DLD1 (cell line): Measurements from ENCODE around the gene XXYLT1.
"Not testable (repeated sequence)": the region's sequence is repeated elsewhere in the genome, so short reads cannot be mapped to it uniquely, and the experiment has no call there.

Source experiments
- in situ Hi-C: cut with HindIII; loops from 2 replicates; pipeline ENCODE4 v1.10.0; 2017; ENCODE audit warnings: low sequenced_read_pairs

Gene XXYLT1

DNA sequence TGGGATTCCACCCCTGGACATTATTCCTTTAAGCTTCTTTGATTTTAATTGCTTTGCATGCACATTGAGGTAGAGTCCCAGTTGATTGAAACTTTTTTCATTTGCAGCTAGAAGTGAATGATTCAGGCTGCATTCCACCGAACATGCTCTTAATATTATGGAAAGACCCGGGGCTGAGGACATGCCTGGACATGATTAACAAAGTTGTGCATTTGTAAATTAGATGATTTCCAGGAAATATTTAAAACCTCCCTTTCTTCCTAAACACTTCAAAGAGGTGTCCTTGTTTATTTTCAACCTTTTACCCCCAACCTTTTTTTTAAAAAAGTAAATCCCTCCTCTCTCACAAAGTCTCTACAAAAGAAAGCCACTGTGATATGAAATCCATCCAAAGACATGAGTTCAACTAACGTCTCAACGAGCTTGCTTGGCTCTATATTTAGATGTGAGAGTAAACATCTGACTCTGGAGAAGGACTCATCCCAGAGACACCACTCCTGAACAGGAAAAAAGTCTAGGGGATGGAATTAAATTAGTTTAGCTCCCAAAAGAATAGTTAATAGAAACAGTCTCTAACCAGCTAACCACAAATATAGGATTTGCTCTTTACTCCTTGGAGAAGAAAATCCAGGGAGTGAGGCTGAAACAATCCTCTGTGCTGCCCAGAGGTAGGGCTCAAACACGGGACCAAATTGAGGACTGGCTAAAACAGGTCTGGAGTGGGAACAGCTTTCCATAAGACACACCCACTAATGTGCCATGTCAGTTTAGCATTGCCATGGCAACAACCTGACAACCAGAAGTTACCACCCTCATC is 83.1 kb downstream of the XXYLT1 start:
- in situ Hi-C loops: no loop called here

DNA sequence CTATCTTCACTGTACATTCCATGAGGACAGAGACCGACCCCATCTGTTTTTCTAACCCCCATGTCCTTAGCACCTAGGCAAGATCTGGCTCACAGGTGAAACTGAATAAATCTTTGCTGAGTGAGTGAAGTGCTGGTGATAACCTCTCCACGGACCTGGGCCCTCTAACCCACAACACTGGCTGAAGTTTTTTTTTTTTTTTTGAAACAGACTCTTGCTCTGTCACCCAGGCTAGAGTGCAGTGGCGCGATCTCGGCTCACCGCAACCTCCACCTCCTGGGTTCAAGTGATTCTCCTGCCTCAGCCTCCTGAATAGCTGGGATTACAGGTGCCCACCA is 84.3 kb downstream of the XXYLT1 start:
- in situ Hi-C loops: not testable (repeated sequence)

DNA sequence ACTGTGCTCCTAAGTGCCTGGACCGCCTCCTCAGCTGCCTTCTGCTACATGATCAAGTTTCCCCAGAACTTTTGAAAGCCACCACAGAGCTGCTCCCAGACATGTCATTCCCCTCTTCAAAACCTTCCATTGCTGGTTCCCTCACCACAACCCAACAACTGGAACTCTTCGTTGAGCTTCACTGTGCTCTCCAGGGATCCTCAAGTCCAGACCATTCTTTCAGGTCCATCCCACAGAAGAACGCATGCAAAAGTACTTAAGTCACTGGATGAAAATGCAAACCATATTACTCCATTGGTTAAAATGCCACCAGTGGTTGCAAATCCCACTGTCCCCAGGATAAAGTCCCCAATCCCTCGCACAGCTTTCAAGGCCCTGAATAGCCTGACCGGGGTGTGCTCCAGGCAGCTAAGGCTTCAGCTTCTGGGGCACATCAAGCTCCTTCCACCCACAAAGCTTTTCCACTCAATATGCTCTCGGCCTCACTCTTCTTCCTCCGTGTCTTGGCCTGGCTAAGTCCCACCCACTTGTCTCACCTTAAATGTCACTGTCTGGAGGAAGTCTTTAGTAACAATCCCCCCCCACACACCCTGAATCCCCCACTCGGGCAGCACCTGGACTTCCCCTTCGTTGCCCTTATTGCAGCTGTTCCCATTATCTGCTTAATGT is 84.8 kb downstream of the XXYLT1 start:
- in situ Hi-C loops: no loop called here

DNA sequence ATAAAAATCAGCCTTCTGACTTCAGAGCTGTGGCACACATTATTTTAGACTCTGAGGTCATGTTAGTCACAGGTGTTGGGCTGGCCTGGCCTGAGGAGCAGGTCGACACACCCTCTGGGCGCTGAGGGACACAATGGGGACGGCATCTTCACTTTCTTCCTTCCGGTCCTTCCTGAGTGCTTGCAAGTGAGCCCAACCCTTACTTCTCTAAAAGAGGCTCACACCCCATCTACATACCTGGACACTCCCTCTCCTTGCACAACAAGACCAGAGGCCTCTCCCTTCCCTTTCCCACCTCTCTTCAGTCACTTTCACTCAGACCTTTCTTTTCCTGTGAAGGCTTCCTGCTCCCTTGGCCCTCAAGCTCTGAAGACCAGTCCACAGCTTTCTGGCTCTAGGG is 85.4 kb downstream of the XXYLT1 start:
- in situ Hi-C loops: no loop called here

DNA sequence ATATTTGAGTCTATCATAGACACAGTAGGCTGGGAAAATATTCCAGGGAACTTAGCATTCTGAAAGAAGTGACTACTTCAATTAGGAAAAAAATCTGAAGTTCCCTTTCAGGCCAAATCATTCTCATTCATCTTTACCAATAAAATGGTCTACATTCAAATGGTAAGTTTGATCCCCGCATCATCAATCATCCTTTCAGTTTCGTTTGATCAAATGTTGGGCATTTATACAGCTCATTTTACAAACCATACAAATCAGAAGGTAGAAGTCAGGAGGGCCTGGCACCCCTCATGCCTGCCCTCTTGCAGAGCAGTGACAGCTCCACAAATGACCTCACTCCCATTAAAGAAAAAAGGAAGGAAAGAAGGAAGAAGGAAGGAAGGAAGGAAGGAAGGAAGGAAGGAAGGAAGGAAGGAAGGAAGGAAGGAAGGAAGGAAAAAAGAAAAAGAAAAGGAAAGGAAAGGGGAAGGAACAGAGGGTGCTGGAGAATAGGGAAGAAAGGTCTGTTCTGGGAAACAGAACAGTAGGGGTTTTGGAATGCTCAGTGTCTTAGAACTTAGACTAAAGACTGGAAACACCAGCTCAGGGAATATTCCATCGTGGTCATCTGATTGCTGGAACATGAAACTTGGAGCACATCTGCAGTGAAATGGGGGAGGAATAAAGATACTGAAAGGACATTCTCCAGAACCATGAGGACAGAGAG is 86.1 kb downstream of the XXYLT1 start:
- in situ Hi-C loops: no loop called here

DNA sequence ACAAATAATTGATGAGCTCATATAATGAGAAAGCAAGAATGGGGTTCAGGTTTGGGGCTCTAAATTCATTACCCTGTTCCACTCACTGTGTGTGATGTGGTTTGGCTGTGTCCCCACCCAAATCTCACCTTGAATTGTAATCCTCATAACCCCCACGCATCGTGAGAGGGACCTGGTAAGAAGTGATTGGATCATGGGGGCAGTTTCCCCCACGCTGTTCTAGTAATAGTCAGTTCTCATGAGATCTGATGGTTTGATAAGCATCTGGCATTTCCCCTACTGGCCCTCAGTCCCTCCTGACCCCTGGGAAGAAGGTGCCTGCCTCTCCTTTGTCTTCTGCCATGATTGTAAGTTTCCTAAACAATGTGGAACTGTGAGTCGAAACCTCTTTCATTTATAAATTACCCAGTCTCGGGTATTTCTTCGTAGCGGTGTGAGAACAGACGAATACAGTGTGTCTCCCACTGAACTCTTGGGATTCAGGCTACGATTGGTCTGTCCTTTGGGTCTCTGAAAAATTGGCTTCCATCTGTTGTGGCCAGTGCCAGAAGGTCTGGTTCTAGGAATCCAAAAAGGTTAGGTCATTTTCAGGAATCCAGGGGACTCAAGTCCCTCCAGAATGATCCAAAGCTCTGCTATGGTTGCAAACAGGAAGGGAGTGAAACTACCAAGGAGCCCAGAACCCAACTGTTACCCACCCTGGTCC is 87.7 kb downstream of the XXYLT1 start:
- in situ Hi-C loops: no loop called here

DNA sequence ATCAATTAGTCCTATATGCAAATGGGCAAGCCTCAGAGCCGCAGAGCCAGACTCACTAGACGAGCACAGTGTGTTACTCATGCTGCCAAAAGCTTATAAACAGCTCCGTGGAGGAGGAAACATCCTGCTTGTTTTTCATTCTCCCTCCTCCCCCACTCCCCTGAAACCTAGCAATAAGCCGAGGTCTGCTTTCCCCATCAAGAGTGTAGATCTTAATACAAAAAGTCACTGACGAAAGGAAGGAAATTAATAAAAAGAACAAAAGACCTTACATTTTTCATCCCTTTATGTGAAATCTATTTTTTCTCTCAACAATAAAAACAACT is 88.5 kb downstream of the XXYLT1 start:
- in situ Hi-C loops: no loop called here

DNA sequence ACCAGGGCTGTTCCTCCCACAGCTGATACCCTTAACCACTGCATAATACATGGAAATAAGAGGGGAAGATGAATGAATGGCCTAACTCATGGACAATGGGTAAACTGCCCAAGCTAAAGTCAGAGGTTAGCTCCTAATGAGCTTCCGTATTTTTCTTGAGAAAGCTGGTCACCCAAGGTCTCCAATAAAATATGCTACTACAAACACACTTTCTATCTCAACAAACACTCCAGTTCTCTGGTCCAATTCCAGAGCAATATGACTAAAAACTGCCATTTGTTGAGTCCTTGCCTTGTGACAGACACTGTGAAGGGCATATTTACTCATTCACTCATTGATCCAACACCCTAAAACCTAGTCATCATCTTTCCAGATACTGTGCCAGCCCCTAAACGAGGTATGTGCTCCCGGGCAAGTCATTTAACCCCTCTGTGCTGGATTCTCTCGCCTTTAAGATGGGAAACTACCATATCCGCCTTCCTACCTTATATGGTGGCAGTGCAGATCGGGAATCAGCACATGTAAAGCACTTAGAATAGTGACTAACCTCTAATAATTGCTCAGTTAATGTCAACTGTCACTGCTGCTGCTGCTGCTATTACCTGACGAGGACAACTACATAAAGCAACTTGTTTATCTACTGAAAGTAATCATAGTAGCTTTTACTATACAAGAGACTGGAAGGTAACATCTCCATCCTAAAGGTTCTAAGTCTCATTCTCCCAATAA is 89.1 kb downstream of the XXYLT1 start:
- in situ Hi-C loops: no loop called here

DNA sequence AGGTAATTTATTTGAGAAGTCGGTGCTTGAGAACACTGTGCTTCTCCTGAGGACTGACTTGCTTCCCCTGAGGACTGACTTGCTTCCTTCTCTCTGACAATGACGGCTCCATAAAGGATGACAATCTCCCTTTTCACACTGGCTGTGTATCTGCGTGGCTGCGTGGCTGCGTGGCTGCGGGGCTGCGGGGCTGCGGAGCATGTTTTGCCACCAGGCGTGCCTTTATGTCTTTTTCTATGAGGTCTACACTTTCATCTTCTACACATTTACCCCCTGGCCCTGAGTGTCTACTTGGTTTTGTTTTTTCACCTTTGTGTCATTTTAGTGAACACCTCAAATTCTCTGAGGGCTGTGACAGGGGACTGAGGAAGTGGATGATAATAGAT is 89.9 kb downstream of the XXYLT1 start:
- in situ Hi-C loops: no loop called here

DNA sequence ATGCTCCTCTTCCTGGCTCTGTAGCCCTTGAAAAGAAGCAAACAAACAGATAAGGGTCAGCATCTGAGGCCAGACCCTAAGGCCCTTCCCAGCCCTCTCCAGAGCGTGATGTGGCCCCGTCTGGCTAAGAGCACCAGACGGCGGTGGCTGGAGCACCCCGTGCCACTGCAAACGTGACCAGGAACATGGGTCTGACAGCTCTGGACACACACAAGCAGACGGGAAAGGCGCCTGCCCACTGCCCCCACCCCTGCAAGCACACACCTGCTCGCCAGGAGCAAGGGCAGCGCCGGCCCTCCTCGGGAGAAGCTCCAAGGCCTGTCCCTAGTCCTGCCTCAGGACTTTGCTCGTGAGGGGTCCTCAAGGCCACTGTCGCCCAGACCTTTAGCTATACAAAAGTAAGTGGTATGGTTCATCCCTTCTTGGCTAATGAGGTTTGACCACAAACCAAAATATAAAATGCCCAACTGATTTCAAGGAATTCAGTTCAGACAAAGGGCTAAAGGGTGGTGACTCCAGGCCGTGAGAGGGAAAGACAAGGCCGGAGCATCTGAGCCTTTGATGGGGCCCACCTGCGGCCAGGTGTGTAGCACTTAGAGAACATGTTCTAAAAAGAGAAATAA is 90.4 kb downstream of the XXYLT1 start:
- in situ Hi-C loops: no loop called here

DNA sequence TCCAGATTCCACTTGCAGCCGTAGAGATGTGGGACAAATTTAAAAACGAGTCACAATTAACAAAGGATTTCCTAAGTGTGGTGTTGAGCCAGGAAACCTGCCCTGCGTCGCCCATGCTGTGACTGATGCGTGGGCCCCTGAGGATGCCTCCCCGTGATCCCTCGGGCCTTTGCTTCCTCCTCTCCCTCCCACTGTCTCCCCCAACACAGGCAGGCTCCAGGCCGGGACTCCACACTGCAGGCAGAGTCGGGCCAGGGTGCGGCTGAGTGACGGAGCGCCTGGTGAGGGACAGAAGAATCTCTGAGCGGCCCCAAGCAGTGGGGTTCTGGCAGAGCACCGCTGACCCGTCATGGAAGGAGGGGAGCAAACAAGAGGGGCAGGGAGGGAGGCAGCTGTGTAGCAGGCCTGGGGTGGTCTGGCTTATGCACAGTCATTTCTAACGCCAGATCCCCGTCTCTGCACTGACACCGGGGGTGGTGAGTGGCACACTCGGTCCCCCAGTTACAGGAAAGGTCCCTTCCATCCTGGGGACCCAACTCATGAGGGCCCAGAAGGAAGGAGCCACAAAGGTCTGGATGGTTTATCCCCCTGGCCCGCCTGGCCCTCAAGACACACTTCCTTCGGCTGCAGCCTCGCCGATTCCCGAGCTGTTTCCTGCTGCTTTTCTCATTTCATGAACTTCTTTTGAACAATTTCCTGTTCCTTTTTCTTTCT is 91.0 kb downstream of the XXYLT1 start:
- in situ Hi-C loops: no loop called here

DNA sequence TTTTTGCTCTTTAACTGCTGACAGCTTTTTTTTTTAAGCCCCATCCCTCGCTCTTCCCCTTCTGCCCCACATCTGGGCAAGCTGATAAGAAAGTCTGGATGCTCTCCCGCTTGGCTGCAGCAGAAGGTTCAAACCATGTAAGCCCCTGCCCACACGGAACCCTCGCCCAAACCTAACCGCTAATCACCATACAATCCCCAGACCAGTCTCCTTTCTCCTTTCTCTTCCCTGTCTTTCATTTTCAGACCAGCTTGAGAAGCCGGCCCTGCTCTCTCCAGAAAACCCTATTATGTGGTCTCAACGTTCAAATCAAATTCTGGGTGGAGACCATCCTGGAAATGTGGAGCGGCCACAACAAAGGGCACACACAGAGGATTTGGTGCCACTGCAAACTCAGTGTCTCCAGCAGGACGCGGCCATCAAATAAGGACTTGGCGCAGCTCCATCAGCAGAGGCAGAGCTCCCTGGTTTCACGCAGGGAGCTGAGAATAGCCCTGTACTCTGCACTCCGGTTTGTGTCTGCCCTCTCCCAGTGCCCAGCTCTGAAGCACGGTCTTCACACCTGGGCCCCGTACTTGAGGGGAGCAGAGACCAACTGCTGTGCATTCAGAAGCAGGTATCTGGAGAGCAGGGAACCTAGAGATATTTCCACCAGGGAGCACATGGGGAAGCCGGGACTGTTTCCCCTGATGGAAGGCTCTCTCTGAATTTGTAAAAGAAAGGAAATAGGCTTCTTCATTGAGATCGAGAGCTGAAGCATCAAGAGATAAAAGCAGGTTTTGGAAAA is 92.6 kb downstream of the XXYLT1 start:
- in situ Hi-C loops: no loop called here

DNA sequence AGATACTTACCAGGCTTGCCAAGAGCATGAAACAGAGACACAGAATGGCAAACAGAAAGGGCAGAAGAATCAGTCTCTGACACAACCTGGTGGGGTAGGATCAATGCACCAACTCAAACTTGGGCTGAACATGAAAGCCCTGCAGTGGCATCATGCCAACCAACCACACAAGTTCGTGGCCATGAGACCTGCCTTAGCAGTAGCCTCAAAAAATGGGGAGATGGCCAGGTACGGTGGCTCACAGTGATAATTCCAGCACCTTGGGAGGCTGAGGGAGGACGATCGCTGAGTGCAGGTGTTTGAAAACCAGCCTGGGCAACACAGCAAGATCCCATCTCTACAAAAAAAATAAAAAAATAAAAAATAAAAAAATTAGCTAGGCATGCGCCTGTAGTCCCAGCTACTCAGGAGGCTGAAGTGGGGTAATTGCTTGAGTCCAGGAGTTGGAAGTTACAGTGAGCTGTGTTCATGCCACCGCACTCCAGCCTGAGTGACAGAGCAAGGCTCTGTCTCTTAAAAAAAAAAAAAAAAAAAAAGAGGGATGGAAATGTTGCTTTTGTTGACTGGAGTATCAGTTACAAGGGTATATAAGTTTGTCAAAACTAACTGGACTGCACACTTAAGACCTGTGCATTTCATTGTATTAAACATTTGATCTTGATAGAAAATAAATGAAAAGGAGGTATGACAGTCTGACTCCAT is 93.4 kb downstream of the XXYLT1 start:
- in situ Hi-C loops: no loop called here

DNA sequence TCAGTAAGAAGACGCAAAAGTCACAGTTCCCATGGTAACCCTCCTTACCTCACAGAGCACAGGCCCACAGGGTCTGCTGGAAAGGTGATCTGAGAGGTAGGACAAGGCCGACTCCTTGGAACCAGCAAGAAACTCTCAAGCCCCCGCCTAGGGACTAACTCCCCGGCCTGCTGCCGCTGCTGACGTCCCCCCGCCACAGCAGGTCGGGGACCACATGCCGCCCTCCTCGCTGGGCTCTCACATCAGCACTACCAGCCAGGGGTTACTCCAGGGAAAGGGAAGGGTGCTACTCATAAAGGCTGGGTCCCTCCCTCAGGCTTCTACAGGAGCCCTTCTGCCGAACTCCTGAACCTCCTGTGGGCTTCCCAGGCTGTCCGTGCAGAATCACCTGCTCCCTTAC is 94.2 kb downstream of the XXYLT1 start:
- in situ Hi-C loops: no loop called here

DNA sequence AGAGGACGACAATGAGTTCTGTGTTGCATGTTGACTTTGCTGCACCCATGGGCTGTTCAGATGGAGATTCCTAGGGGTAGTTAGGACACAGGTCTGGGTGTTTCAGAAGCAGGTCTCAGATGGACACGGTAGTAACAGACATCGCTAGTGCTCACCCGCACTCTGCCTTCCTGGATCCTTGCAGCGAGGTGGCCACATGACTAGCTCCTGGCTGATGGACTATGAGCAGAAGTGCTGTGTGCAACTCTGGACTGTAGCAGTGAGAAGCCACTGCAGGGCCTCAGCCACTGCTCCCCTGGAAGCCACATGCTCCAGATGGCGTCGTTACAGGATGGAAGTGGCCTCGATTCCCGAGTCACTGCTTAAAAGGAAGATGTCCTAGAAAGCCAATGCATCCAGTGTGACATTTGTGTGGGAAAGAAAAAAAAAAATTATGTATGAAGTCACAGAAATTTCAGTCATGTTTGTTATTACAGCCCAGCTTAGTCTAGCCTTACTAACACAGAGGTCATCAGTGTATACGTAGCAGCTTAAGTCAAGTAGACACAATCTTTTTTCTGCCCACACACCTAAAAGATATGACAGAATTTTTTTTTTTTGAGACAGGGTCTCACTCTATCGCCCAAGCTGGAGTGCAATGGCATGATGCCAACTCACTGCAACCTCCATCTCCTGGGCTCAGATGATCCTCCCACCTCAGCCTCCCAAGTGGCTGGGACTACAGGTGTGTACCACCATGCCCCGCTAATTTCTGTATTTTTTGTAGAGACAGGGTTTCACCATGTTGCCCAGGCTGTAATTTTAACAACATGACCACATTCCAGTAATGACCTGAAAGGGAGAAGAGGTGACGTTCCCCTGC is 95.3 kb downstream of the XXYLT1 start:
- in situ Hi-C loops: no loop called here

DNA sequence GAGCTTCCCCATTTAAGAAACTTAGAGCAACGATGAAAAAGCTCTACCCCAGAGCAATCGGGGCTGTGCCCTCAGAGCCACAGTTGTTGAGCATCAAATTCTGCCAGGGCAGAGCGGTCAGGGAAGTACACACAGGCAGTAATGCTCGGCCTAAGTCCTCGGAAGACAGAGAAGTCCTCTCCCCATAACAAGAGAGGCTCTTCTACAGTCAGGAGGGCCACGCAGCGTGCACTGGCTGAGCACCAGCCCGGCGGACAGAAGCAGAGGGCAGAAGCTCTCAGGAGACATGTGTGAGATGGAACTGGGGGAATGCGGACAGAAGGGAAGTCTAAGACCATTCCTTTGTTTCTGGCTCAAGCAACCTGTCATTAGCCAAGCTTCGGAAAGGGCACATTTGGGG is 95.9 kb downstream of the XXYLT1 start:
- in situ Hi-C loops: no loop called here

DNA sequence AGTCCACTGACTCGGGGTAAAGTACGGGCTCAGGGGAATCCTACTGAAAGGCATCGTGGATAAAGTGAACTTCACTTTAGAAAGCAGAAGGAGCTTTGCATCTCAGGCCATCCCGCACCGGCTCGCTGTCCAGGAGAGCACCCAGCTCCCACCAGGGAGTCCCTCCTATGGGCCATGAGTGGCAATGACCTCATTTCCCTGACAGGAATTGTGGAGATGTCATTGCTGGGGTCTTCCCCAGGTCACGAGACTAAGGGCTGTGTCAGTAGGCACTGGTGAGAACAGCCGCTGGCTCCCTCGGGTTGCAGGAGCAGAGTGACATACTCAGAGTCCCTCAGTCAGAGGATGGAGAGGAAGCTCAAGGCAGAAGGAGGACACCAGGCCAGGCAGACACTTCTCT is 97.3 kb downstream of the XXYLT1 start:
- in situ Hi-C loops: no loop called here

DNA sequence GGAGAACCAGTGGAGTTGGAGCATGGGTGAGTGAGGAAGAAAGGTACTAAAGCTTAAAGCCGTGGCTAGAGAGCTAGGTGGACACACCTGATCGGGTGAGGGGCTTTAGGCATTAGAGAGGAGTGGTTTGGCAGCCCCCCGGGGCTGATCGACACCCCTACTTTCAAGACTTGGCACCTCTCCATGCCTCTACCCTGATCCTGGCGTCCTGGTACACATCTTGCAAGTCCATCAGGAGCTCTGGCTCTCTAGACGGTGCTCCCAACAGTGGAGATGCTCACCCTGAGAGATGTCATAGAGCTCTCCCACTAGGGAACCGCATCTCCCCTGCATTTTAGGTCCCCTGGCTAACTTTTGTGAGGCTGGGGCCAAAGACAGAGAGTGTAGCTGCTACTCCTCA is 98.1 kb downstream of the XXYLT1 start:
- in situ Hi-C loops: no loop called here
